Esophagus squamous epithelium (tissue), 4 donors: ENCODE results near the gene TMEM8B.

Experiments
- POLR2A ChIP-seq, 4 donors: fragments of 450-650 bp; IDR thresholded peaks; one replicate each; pipeline ENCODE4 v1.6.1; 2017; ENCODE audit warnings: antibody characterized with exemption in 4 of 4, mild to moderate bottlenecking in 4 of 4, moderate library complexity in 3 of 4
- TF ChIP-seq, protein P1 (sequence below), 6 experiments: fragments of 450-650 bp in 4 of 6; fragments of 200-600 bp in 2 of 6; sonication (generic) in 2 of 6; IDR thresholded peaks; one replicate each; pipeline ENCODE4 v1.5.1; 2016 to 2019; ENCODE audit warnings: antibody characterized with exemption in 6 of 6, mild to moderate bottlenecking in 4 of 6, moderate library complexity in 4 of 6

DNA sequence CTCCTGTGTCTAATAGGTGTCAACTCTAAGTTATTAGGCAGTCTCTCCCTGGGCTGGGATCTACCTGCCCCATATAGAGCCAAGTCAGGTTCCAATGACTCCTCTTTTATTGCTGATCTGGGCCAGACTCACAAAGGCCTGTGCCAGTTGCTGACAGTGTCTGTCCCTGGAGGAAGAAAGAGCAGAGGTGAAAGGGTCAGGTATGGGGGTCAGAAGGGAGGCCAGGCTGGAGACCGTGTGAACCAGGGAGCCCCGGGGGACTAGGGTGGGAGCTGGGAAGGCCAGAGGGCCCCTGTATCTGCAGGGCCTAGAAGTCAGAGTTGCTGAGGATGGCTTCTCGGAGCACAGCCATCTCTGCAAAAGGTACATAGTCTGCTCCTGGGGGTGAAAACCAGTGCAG is 10.7 kb upstream of the TMEM8B start:
- TF ChIP-seq, protein P1, sequence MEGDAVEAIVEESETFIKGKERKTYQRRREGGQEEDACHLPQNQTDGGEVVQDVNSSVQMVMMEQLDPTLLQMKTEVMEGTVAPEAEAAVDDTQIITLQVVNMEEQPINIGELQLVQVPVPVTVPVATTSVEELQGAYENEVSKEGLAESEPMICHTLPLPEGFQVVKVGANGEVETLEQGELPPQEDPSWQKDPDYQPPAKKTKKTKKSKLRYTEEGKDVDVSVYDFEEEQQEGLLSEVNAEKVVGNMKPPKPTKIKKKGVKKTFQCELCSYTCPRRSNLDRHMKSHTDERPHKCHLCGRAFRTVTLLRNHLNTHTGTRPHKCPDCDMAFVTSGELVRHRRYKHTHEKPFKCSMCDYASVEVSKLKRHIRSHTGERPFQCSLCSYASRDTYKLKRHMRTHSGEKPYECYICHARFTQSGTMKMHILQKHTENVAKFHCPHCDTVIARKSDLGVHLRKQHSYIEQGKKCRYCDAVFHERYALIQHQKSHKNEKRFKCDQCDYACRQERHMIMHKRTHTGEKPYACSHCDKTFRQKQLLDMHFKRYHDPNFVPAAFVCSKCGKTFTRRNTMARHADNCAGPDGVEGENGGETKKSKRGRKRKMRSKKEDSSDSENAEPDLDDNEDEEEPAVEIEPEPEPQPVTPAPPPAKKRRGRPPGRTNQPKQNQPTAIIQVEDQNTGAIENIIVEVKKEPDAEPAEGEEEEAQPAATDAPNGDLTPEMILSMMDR (IDR thresholded peaks at IDR 0.05) = no peak
- no peak for TF ChIP-seq POLR2A (IDR thresholded peaks at IDR 0.05)
